GM19238 (cell line): ENCODE data around the gene LRBA.

ENCODE experiments used
- DNase-seq: peaks from one replicate; pipeline ENCODE4 v3.0.0; 2011; ENCODE audit warnings: low spot score; ENCODE audit not compliant: insufficient read length

LRBA gene

GRCh38 chr4:150888217-150888616 lies 126.9 kb downstream of the LRBA start:
- no peak for DNase-seq

GRCh38 chr4:150886597-150886996 lies 128.5 kb downstream of the LRBA start:
- DNase-seq: no peak

GRCh38 chr4:150884625-150885024 lies 130.5 kb downstream of the LRBA start:
- no peak for DNase-seq

- DNase-seq: no peak
Measured at GRCh38 chr4:150875367-150875766, 139.7 kb downstream of the LRBA start.

- no peak for DNase-seq
Measured at GRCh38 chr4:150874338-150875226, 140.5 kb downstream of the LRBA start.

GRCh38 chr4:150867148-150867547 lies 147.9 kb downstream of the LRBA start:
- peak; percentile 9 for DNase-seq

GRCh38 chr4:150863456-150863855 lies 151.6 kb downstream of the LRBA start:
- DNase-seq: no peak

GRCh38 chr4:150862829-150863228 lies 152.3 kb downstream of the LRBA start:
- DNase-seq: no peak

GRCh38 chr4:150859453-150859852 lies 155.6 kb downstream of the LRBA start:
- DNase-seq: no peak

- DNase-seq: no peak
Measured at GRCh38 chr4:150855981-150856510, 159.0 kb downstream of the LRBA start.

GRCh38 chr4:150854600-150854999 lies 160.5 kb downstream of the LRBA start:
- no peak for DNase-seq

- DNase-seq: no peak
Measured at GRCh38 chr4:150853882-150854281, 161.2 kb downstream of the LRBA start.

- no peak for DNase-seq
Measured at GRCh38 chr4:150852216-150852615, 162.9 kb downstream of the LRBA start.

- no peak for DNase-seq
Measured at GRCh38 chr4:150849016-150849415, 166.1 kb downstream of the LRBA start.

- peak; percentile 36 for DNase-seq
Measured at GRCh38 chr4:150828159-150828558, 186.9 kb downstream of the LRBA start.

GRCh38 chr4:150827226-150827625 lies 187.9 kb downstream of the LRBA start:
- DNase-seq: no peak

GRCh38 chr4:150826306-150826705 lies 188.8 kb downstream of the LRBA start:
- DNase-seq: no peak

GRCh38 chr4:150822407-150822806 lies 192.7 kb downstream of the LRBA start:
- DNase-seq: no peak

- no peak for DNase-seq
Measured at GRCh38 chr4:150821641-150822040, 193.4 kb downstream of the LRBA start.

GRCh38 chr4:150820409-150820808 lies 194.7 kb downstream of the LRBA start:
- no peak for DNase-seq

- DNase-seq: no peak
Measured at GRCh38 chr4:150818661-150819060, 196.4 kb downstream of the LRBA start.

- no peak for DNase-seq
Measured at GRCh38 chr4:150817804-150818528, 197.1 kb downstream of the LRBA start.
